GM21717 (cell line): ENCODE data around the gene FIZ1.
"Not testable (repeated sequence)": the region's sequence is repeated elsewhere in the genome, so short reads cannot be mapped to it uniquely, and the experiment has no call there.

Experiments used
- ATAC-seq: cut with Tn5 transposase; IDR thresholded peaks from one replicate; pipeline ENCODE4 v1.9.1; 2021; ENCODE audit warnings: mild to moderate bottlenecking, moderate library complexity; ENCODE audit not compliant: unreplicated experiment

The FIZ1 gene

DNA sequence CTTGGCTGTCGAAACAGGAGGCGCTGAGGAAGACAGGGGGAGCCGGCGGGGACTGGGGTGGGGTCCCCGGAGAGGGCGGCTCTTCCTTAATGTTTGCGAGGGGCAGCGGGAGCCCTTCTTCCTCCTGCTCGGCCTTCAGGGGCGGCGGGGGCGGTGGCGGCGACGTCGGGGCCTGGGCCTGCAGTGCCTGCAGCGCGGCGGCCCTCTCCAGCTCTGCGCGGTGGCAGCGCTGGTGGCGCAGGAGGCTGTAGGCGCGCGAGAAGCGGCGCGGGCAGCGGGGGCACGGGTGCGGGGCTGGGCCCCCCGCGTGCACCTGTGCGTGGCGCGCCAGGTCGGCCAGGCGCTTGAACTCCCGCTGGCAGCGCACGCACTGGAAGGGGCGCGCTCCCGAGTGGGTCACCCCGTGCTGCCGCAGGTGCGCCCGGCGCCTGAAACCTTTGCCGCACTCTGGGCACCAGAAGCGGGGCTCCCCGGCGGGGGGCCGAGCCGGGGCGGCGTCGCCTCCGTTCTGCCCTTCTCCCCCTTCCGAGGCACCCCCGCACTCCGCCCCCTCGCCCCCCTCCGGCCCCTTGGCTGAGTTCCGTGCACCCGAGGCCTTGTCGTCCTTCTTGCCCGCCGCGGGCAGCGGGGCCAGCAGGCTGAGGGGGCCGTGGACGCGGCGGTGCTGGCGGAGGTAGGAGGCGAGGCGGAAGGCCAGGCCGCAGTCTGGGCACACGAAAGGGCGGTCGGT, 21.1 kb downstream of the FIZ1 start:
- no peak for ATAC-seq

- ATAC-seq = no peak
Observed at GRCh38 chr19:55576746-55577145, 22.6 kb downstream of the FIZ1 start.

- ATAC-seq = not testable (repeated sequence)
Observed at GRCh38 chr19:55573929-55574328, 25.4 kb downstream of the FIZ1 start.

DNA sequence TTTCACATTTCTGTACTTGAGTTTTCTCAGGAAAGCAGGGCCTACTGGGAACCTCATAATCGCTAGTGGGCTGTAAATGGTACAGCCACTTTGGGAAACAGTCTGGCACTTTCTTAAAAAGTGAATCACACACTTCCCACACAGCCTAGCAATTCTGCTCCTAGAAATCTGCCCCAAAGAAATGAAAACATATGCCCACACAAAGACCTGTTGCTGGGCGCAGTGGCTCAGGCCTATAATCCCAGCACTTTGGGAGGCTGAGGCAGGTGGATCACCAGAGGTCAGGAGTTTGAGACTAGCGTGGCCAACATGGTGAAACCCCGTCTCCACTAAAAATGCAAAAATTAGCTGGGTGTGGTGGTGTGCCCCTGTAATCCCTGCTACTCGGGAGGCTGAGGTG, 29.8 kb downstream of the FIZ1 start:
- not testable (repeated sequence) for ATAC-seq

DNA sequence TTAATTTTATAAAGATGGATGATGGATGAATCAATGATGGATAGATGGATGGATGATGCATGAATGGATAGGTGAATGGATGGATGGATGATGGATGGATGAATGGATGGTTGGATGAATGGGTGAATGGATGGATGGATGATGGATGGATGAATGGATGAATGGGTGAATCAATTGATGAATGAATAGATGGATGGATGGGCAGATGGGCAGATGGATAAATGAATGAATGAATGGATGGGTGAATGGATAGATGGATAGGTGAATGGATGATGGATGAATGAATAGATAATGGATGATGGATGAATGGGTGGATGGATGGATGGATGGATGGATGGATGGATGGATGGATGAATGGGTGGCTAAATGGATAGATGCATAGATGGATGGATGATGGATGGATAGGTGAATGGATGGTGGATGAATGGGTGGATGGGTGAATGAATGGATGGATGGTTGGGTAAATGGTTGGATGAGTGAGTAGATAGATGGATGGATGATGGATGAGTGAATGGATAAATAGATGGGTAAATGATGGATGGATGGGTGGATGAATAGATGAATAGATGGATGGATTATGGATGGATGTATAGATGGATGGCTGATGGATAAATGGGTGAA, 31.5 kb downstream of the FIZ1 start:
- no peak for ATAC-seq

DNA sequence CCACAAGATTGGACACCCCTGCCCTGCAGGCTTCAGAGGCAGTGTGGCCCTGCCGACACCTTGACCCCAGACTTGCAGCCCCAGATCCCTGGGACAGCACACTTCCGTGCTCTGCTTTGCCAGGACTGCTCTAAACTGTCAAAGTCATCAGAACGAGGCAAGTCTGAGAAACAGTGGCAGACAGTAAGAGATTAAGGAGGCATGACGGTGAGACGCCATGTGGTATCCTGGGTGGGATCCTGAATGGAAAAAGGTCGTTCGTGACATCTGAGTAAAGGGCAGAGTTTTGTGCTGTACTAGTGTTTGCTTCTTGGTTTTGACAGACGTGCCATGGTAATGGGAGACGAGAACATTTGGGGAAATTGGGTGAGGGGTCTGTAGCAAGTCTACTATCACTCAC, 32.5 kb downstream of the FIZ1 start:
- ATAC-seq = no peak

GRCh38 chr19:55563261-55563690, 36.0 kb downstream of the FIZ1 start:
- ATAC-seq = no peak

GRCh38 chr19:55559684-55560083, 39.6 kb downstream of the FIZ1 start:
- ATAC-seq = no peak

GRCh38 chr19:55554741-55555152, 44.6 kb downstream of the FIZ1 start:
- ATAC-seq = no peak

GRCh38 chr19:55554302-55554701, 45.0 kb downstream of the FIZ1 start:
- no peak for ATAC-seq

DNA sequence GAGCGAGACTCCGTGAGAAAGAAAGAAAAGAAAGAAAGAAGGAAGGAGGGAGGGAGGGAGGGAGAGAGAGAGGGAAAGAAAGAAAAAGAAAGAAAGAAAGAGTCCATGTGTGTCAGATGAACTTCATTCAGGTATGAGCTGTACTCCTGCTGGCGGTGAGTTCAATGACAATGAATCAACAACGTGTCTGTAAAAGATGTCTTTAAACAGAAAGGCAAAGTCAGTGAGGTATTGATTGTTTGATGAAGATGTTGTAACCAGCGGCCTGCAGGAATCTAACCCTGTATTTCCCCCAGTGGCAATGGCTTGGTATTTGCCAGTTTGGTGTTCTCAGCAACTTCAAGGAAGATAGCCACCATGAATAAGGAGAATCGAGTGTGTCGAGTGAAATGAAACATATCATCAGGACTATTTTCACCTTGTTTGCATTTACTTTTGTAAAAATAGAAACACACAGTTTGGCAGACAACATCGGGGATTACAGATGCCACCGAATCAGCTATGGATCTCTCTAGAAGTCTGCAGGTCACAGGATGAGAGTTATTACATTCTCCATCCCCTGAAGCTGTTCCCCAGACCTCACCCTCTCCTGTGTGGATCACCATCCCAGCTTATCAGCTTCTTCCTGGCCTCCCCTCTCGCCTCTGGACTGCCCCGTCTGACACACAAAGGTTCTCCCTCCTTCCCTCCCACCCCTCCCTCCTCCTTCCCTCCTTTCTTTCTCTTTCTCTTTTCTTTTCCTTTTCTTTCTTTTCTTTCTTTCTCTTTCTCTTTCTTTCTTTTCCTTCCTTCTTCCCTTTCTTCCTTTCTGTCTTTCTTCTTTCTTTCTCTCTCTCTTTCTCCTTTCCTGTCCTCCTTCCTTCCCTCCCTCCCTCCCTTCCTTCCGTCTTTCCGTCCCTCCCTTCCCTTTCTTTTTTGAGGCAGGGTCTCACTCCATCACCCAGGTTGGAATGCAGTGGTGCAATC, 45.8 kb downstream of the FIZ1 start:
- no peak for ATAC-seq

DNA sequence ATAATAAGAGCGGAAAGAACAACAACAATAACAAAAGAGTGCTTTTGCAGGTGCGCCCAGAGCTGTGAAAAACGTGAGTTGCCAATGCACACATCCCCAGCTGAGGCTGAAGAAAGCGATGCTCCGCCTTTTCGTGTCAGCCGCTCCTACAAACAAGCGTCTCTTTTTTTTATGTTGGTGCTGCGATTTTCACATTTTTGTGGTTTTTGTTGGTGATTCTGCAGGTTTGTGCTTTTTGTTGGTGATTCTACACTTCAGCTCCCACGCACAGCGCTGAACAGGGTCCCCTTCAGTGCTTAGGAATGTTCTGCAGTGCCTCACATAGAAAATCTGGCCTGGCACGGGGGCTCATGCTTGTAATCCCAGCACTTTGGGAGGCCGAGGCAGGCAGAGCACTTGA, 46.7 kb downstream of the FIZ1 start:
- ATAC-seq = no peak

- no peak for ATAC-seq
Observed at GRCh38 chr19:55552206-55552605, 47.1 kb downstream of the FIZ1 start.

DNA sequence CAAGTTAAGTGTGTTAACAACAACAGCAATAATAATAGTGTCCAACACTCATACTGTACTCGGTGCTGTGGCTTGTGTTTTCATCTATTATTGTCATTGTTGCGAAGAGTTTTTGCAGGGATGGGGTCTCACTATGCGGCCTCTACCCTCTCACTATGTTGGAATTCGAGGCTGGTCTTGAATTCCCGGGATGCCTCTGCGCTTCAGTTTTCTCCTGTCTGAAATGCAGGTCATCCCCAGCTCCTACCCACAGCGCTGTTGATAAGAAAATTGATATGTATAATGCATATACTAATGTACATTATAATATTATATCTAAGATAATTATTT, 49.0 kb downstream of the FIZ1 start:
- ATAC-seq = no peak

GRCh38 chr19:55549500-55550320, 49.6 kb downstream of the FIZ1 start:
- ATAC-seq = no peak

- no peak for ATAC-seq
Observed at GRCh38 chr19:55546822-55547614, 52.3 kb downstream of the FIZ1 start.

GRCh38 chr19:55546011-55546410, 53.3 kb downstream of the FIZ1 start:
- ATAC-seq = no peak

DNA sequence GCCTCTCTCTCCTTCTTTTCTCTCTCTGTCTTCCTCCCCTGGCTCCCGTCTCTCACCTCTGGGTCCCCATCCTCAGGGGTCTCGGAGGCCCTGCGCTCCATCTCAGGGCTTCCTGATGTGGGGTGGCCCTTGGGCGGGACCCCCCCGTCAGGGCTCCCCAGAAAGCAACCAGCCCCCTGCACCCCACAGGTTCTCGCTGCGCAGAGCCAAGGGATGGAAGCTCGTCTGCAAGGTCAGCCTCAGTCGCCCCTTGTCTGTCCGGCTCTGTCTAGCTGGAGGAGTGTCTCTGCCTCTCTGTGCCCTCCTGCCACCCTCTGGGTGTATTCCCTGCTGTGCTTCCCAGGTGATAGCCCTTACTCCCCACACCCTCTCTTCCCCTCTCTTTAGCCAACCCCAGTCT, 53.9 kb downstream of the FIZ1 start, which contains the start of gene SBK3:
Gene SBK3, minus strand, starts transcription at position 101 of the 400 bp plus-strand sequence. Its CDS starts 0 bp downstream, at position 101.
- no peak for ATAC-seq

DNA sequence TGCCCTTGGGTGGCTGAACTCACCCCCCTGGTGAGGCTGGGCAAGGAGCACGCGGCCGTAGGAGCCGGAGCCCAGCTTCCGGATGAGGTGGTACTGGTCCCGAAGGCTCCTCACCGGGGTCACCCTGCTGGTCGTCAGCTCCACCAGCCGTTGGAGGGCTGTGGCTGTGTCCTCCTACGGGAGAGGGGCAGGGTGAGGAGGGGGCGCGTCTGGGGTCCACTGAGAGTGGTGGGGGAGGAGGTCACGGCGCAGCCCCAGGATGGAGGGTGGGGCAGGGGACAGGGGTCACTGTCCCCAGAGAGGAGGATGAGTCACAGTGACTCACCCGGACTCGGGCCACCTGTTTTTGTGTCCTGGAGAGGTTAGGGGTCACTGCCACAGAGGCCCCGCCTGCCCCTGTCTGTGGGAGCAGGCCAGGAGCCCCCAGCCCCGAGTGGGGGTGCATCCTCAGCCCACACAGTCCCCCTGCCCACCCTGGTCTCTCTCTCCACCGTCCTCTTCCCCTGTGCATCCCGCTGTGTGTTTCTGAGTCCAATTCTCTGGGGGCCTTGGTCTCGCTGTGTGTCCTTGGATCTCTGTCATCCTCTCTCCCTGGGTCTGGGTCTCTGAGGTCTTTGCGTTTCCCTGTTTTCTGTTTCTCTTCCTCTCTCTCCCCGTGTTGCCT, 54.4 kb downstream of the FIZ1 start:
- ATAC-seq = no peak
